LNCaP clone FGC (cell line): Measurements from ENCODE around the gene NELFCD.

Experiments
- DNase-seq: peaks from one replicate; pipeline ENCODE4 v3.0.0-alpha.2; 2011; ENCODE audit warnings: low read depth
- H3K4me3 ChIP-seq: 2 replicates; pipeline ENCODE4 v1.5.1; 2011; ENCODE audit warnings: mild to moderate bottlenecking, low read depth, low read length, control low read depth
- TF ChIP-seq, protein P1 (sequence below): IDR thresholded peaks from 2 replicates; pipeline ENCODE4 v1.5.1; 2012; ENCODE audit warnings: mild to moderate bottlenecking; ENCODE audit not compliant: control insufficient read depth, insufficient read depth; ENCODE audit errors: extremely low read depth

NELFCD gene

DNA sequence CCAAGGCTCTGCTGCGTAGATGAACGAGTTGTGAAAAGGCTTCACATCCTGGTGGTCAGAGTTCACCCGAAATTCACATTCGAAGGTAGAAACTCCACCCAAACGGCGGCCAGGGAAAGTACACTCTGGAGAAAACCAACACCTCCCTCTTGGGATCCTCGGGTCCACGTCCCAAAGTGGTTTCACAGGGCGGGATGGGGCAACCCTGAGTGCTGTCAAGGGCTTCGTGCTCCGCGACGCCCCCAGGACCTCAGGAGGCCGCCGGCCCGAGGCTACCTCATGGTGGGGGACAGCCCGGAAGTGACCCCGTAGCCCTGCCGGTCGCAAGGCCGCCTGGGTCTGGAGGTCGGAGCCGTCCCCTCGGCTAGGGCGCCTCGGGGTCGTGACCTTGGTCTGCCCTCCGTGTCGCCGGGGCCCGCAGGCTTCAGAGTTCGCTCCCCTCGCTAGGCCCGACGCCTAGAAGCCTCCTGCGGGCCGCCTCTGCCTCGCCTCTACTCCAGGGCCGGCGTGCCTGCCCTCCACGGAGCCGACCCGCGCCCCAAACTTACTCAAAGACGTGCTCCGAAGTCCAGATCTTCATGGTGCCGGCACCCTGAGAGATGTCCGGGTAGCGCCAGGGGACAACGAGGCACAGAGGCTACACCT lies 61.2 kb downstream of the NELFCD start, which contains the start of gene PRELID3B:
Gene PRELID3B (minus strand): TSS at position 636 of the 645 bp plus-strand sequence. CDS start 56 bp downstream, at position 580.
- peak within 1 kb of the TSS; percentile 86 for H3K4me3 ChIP-seq
- TF ChIP-seq, protein P1, sequence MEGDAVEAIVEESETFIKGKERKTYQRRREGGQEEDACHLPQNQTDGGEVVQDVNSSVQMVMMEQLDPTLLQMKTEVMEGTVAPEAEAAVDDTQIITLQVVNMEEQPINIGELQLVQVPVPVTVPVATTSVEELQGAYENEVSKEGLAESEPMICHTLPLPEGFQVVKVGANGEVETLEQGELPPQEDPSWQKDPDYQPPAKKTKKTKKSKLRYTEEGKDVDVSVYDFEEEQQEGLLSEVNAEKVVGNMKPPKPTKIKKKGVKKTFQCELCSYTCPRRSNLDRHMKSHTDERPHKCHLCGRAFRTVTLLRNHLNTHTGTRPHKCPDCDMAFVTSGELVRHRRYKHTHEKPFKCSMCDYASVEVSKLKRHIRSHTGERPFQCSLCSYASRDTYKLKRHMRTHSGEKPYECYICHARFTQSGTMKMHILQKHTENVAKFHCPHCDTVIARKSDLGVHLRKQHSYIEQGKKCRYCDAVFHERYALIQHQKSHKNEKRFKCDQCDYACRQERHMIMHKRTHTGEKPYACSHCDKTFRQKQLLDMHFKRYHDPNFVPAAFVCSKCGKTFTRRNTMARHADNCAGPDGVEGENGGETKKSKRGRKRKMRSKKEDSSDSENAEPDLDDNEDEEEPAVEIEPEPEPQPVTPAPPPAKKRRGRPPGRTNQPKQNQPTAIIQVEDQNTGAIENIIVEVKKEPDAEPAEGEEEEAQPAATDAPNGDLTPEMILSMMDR, result no peak
- no peak for DNase-seq

DNA sequence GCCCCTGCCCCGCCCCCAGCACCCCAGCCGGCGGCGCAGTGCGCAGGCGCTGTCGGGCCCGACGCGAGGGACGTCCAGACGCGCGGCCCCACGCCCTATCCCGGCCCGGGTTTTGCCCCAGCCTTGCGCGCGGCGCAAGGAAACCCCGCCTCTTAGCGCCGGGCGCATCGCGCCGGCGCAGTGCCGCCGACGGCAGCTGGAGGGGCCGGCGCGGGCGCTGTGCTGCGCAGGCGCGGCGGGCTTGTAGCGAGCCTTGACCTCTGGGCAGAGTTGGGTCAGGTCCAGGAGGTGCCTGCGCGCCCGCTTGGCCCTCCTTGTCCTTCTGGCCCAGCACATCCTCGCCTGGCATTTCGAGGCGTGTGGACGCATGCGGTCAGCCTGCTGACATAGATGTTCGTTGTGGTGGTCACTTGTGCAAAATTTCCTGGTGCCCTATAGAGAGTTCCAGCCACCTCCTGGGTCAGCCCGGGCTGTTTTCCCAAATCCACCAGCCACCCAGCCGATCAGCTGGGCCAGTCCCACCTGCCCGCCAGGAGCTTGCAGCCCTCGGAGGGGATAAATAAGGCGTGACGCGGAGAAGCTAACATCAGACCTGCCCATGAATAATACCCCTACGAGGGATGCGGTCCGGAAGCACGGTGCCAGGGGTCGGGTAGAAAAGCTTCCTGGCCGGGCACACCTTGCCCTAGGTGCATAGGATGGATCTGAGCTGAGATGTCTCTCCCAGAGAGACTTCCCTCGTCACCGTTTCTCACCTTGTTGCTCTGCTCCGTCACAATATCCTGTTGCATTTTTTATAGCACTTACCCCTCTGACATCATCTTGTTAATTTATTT lies 62.0 kb downstream of the NELFCD start:
- H3K4me3 ChIP-seq, result peak overlapping the region; percentile 86
- peak; percentile 67 for DNase-seq
- TF ChIP-seq, protein P1, result no peak

DNA sequence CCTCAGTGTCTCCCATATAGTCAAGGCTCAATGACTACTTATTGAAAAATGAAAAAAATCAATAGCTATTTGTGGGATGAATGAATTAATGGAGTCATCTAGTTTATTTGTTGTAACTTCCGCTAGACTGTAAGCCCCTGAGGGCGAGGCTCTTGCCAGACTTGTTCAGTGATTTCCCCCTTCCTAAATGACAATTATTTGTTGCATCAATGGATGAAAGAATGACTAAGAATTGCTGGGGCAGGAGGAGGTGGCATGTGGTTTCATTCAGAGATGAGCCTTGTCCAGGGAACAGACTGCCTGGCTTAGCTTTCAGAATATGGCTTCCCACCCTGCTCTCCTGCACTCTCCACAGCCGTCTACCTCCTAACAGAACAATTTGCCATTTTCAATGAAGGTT lies 62.6 kb downstream of the NELFCD start:
- no peak overlapping the region for H3K4me3 ChIP-seq
- TF ChIP-seq, protein P1, result no peak
- no peak for DNase-seq

DNA sequence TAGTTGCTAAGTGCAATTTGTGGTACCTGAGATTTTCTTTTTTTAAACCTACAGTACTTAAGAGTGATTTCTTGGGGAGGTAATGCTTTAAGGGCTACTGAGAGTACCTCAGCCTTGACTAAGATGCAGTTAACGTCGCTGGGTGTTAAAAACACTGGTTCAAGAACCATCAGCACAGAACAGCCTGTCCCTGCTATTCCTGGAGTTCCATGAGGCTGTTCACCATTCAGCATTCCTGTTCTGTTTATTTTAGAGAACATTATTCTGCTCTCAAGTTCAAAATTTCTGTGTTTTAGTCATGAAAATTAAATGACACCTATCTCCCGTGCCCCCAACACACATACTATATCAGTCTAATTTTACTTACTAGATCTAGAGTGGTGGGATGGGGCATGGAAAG lies 63.2 kb downstream of the NELFCD start:
- no peak for DNase-seq
- no peak overlapping the region for H3K4me3 ChIP-seq
- TF ChIP-seq, protein P1, result no peak
